ENCODE measurements around the gene ELAVL3. TPM values are rescaled to one million over a fixed set of nuclear protein-coding genes. Genes with fewer than 3 reads are reported as not detected.

Gene ELAVL3
- total and polyA plus RNA-seq, 2 of the 8 experiments (the other 6 are each of a cell fraction or from before 2014, with no cell fraction given) = 0.80 to 1.0 TPM

- TF ChIP-seq, protein P1, sequence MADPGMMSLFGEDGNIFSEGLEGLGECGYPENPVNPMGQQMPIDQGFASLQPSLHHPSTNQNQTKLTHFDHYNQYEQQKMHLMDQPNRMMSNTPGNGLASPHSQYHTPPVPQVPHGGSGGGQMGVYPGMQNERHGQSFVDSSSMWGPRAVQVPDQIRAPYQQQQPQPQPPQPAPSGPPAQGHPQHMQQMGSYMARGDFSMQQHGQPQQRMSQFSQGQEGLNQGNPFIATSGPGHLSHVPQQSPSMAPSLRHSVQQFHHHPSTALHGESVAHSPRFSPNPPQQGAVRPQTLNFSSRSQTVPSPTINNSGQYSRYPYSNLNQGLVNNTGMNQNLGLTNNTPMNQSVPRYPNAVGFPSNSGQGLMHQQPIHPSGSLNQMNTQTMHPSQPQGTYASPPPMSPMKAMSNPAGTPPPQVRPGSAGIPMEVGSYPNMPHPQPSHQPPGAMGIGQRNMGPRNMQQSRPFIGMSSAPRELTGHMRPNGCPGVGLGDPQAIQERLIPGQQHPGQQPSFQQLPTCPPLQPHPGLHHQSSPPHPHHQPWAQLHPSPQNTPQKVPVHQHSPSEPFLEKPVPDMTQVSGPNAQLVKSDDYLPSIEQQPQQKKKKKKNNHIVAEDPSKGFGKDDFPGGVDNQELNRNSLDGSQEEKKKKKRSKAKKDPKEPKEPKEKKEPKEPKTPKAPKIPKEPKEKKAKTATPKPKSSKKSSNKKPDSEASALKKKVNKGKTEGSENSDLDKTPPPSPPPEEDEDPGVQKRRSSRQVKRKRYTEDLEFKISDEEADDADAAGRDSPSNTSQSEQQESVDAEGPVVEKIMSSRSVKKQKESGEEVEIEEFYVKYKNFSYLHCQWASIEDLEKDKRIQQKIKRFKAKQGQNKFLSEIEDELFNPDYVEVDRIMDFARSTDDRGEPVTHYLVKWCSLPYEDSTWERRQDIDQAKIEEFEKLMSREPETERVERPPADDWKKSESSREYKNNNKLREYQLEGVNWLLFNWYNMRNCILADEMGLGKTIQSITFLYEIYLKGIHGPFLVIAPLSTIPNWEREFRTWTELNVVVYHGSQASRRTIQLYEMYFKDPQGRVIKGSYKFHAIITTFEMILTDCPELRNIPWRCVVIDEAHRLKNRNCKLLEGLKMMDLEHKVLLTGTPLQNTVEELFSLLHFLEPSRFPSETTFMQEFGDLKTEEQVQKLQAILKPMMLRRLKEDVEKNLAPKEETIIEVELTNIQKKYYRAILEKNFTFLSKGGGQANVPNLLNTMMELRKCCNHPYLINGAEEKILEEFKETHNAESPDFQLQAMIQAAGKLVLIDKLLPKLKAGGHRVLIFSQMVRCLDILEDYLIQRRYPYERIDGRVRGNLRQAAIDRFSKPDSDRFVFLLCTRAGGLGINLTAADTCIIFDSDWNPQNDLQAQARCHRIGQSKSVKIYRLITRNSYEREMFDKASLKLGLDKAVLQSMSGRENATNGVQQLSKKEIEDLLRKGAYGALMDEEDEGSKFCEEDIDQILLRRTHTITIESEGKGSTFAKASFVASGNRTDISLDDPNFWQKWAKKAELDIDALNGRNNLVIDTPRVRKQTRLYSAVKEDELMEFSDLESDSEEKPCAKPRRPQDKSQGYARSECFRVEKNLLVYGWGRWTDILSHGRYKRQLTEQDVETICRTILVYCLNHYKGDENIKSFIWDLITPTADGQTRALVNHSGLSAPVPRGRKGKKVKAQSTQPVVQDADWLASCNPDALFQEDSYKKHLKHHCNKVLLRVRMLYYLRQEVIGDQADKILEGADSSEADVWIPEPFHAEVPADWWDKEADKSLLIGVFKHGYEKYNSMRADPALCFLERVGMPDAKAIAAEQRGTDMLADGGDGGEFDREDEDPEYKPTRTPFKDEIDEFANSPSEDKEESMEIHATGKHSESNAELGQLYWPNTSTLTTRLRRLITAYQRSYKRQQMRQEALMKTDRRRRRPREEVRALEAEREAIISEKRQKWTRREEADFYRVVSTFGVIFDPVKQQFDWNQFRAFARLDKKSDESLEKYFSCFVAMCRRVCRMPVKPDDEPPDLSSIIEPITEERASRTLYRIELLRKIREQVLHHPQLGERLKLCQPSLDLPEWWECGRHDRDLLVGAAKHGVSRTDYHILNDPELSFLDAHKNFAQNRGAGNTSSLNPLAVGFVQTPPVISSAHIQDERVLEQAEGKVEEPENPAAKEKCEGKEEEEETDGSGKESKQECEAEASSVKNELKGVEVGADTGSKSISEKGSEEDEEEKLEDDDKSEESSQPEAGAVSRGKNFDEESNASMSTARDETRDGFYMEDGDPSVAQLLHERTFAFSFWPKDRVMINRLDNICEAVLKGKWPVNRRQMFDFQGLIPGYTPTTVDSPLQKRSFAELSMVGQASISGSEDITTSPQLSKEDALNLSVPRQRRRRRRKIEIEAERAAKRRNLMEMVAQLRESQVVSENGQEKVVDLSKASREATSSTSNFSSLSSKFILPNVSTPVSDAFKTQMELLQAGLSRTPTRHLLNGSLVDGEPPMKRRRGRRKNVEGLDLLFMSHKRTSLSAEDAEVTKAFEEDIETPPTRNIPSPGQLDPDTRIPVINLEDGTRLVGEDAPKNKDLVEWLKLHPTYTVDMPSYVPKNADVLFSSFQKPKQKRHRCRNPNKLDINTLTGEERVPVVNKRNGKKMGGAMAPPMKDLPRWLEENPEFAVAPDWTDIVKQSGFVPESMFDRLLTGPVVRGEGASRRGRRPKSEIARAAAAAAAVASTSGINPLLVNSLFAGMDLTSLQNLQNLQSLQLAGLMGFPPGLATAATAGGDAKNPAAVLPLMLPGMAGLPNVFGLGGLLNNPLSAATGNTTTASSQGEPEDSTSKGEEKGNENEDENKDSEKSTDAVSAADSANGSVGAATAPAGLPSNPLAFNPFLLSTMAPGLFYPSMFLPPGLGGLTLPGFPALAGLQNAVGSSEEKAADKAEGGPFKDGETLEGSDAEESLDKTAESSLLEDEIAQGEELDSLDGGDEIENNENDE (IDR thresholded peaks at IDR 0.05; ENCODE audit: insufficient replicate concordance, low read length) = no peak
- no peak for TF ChIP-seq SUZ12 (IDR thresholded peaks at IDR 0.05; ENCODE audit: low read length)
- no peak for TF ChIP-seq MAFK (IDR thresholded peaks at IDR 0.05; ENCODE audit: low read depth, low read length)
- no peak for TF ChIP-seq HDAC2 (IDR thresholded peaks at IDR 0.05; ENCODE audit: borderline replicate concordance in 1 of 2, low read depth in 2 of 2, low read length in 2 of 2)
- TF ChIP-seq ASH2L (IDR thresholded peaks at IDR 0.05; ENCODE audit: low read length) = no peak
- TF ChIP-seq EP300 (IDR thresholded peaks at IDR 0.05; ENCODE audit: borderline replicate concordance in 1 of 2, low read depth in 2 of 2, low read length in 2 of 2) = no peak
- no peak for TF ChIP-seq NRF1 (IDR thresholded peaks at IDR 0.05; ENCODE audit: low read depth, low read length)
- TF ChIP-seq EZH2 (IDR thresholded peaks at IDR 0.05; ENCODE audit: low read depth, low read length, severe bottlenecking) = no peak
Measured at GRCh38 chr19:11416346-11417052, 64.3 kb downstream of the ELAVL3 start (continued).
